ENCODE measurements around the gene SPIRE2. TPM values are rescaled to one million over a fixed set of nuclear protein-coding genes. Genes with fewer than 3 reads are reported as not detected.
A peak's percentile ranks its signal among the peaks of the same experiment; 100 is the strongest.
"Not testable (repeated sequence)": the region's sequence is repeated elsewhere in the genome, so short reads cannot be mapped to it uniquely, and the experiment has no call there.

SPIRE2 gene
- total RNA-seq = 10 to 100 TPM in 6 of 8 experiments, 1 to 10 TPM in 2; 3.7 to 21.5 (median 14.0) TPM

GRCh38 chr16:89828199-89828869 lies at the start of gene SPIRE2:
Gene SPIRE2, plus strand, starts transcription at chr16:89828475. Its CDS starts 76 bp downstream, at chr16:89828551.
- in situ Hi-C loops (cut with MboI; ENCODE audit: low pct_unique_long_range_greater_than_20kb in 2 of 9, low sequenced_read_pairs in 9 of 9, unreplicated experiment in 9 of 9) = no loop called here
- no CpG with 5 or more reads among the region's 98 CpGs for WGBS, 10 experiments
- Histone ChIP-seq H3K27ac (peak within 1 kb of the TSS; percentile 91 to 97), H3K4me1 (replicated peaks in 1 of 2) (peaks cover 16 to 19% of the 10 kb centered on the region in 2 donors), H3K4me3 (peak within 1 kb of the TSS; percentile 46 to 82 (median 53))
- peak; percentile 67 to 85 (median 76) for ATAC-seq (replicated peaks in 6 of 8)

- in situ Hi-C loops (cut with MboI; ENCODE audit: low pct_unique_long_range_greater_than_20kb in 2 of 9, low sequenced_read_pairs in 9 of 9, unreplicated experiment in 9 of 9) = no loop called here
- Histone ChIP-seq H3K27ac (no peak overlapping the region), H3K4me3 (no peak overlapping the region), H3K4me1 (replicated peaks in 1 of 2) (no peaks in the 10 kb centered on the region)
- WGBS, 10 experiments = 89 to 100% (median 93%) methylated on average over 3 to 9 of the region's 13 CpGs; no CpG with 5 or more reads in 3 of the 10 experiments
- no peak for ATAC-seq (replicated peaks in 6 of 8)
Measured at GRCh38 chr16:89779231-89779908, 48.9 kb upstream of the SPIRE2 start.

- in situ Hi-C loops (cut with MboI; ENCODE audit: low pct_unique_long_range_greater_than_20kb in 2 of 9, low sequenced_read_pairs in 9 of 9, unreplicated experiment in 9 of 9) = no loop called here
- no peak overlapping the region for H3K27ac ChIP-seq
- ATAC-seq (replicated peaks in 6 of 8) = no peak
- no peaks in the 10 kb centered on the region for H3K4me1 ChIP-seq (replicated peaks in 1 of 2)
- WGBS, 10 experiments = 77 to 100% (median 100%) methylated on average over 1 to 3 of the region's 6 CpGs; no CpG with 5 or more reads in 5 of the 10 experiments
- no peak overlapping the region for H3K4me3 ChIP-seq
Measured at GRCh38 chr16:89779909-89780305, 48.4 kb upstream of the SPIRE2 start.

- ATAC-seq (replicated peaks in 6 of 8) = no peak
- WGBS, 10 experiments = 83 to 100% (median 100%) methylated on average over 1 to 3 of the region's 6 CpGs; no CpG with 5 or more reads in 2 of the 10 experiments
Measured at GRCh38 chr16:89782489-89782888, 45.8 kb upstream of the SPIRE2 start.

GRCh38 chr16:89783952-89784351 lies 44.3 kb upstream of the SPIRE2 start:
- H3K27ac ChIP-seq; H3K4me3 ChIP-seq; H3K4me1 ChIP-seq (replicated peaks in 1 of 2); ATAC-seq (replicated peaks in 6 of 8); in situ Hi-C loops (cut with MboI; ENCODE audit: low pct_unique_long_range_greater_than_20kb in 2 of 9, low sequenced_read_pairs in 9 of 9, unreplicated experiment in 9 of 9): not testable (repeated sequence)
- 80 to 100% (median 95%) methylated on average over 1 to 5 of the region's 6 CpGs; no CpG with 5 or more reads in 1 of the 10 experiments for WGBS, 10 experiments

More at GRCh38 chr16:89782489-89782888, 45.8 kb upstream of the SPIRE2 start:
- Histone ChIP-seq H3K4me1 (replicated peaks in 1 of 2) (peaks cover 4 to 6% of the 10 kb centered on the region in 2 donors), H3K27ac (no peak overlapping the region), H3K4me3 (no peak overlapping the region)
- in situ Hi-C loops (cut with MboI; ENCODE audit: low pct_unique_long_range_greater_than_20kb in 2 of 9, low sequenced_read_pairs in 9 of 9, unreplicated experiment in 9 of 9) = no loop called here

- WGBS, 10 experiments = 60 to 100% (median 92%) methylated on average over 1 to 7 of the region's 7 CpGs
- in situ Hi-C loops (cut with MboI; ENCODE audit: low pct_unique_long_range_greater_than_20kb in 2 of 9, low sequenced_read_pairs in 9 of 9, unreplicated experiment in 9 of 9) = no loop called here
- no peak overlapping the region for H3K4me3 ChIP-seq
Measured at GRCh38 chr16:89784406-89784805, 43.9 kb upstream of the SPIRE2 start.

GRCh38 chr16:89785523-89786155 lies 42.6 kb upstream of the SPIRE2 start:
- WGBS, 10 experiments = 80 to 100% (median 98%) methylated on average over 1 to 8 of the region's 11 CpGs; no CpG with 5 or more reads in 1 of the 10 experiments
- peaks cover 4 to 6% of the 10 kb centered on the region in 2 donors for H3K4me1 ChIP-seq (replicated peaks in 1 of 2)
- no peak overlapping the region for H3K4me3 ChIP-seq
- in situ Hi-C loops (cut with MboI; ENCODE audit: low pct_unique_long_range_greater_than_20kb in 2 of 9, low sequenced_read_pairs in 9 of 9, unreplicated experiment in 9 of 9) = no loop called here
- no peak overlapping the region for H3K27ac ChIP-seq
- no peak for ATAC-seq (replicated peaks in 6 of 8)

More at GRCh38 chr16:89784406-89784805, 43.9 kb upstream of the SPIRE2 start:
- no peak overlapping the region for H3K27ac ChIP-seq
- ATAC-seq (replicated peaks in 6 of 8) = no peak
- peaks cover 4 to 6% of the 10 kb centered on the region in 2 donors for H3K4me1 ChIP-seq (replicated peaks in 1 of 2)

GRCh38 chr16:89786474-89787364 lies 41.6 kb upstream of the SPIRE2 start:
- 60 to 100% (median 92%) methylated on average over 1 to 10 of the region's 21 CpGs for WGBS, 10 experiments
- peak in 5 of 8 experiments; percentile 88 to 94 (median 91) for ATAC-seq (replicated peaks in 6 of 8)
- peak overlapping the region; percentile 55 to 76 for H3K27ac ChIP-seq
- H3K4me3 ChIP-seq = no peak overlapping the region
- in situ Hi-C loops (cut with MboI; ENCODE audit: low pct_unique_long_range_greater_than_20kb in 2 of 9, low sequenced_read_pairs in 9 of 9, unreplicated experiment in 9 of 9) = no loop called here
- H3K4me1 ChIP-seq (replicated peaks in 1 of 2) = peaks cover 5 to 6% of the 10 kb centered on the region in 2 donors

GRCh38 chr16:89787365-89787805 lies 40.9 kb upstream of the SPIRE2 start:
- H3K4me3 ChIP-seq = no peak overlapping the region
- in situ Hi-C loops (cut with MboI; ENCODE audit: low pct_unique_long_range_greater_than_20kb in 2 of 9, low sequenced_read_pairs in 9 of 9, unreplicated experiment in 9 of 9) = no loop called here
- WGBS, 10 experiments = 70 to 100% (median 92%) methylated on average over 2 to 6 of the region's 9 CpGs; no CpG with 5 or more reads in 5 of the 10 experiments
- H3K4me1 ChIP-seq (replicated peaks in 1 of 2) = peaks cover 10 to 12% of the 10 kb centered on the region in 2 donors
- ATAC-seq (replicated peaks in 6 of 8) = no peak
- peak overlapping the region in 1 of 2 donors; percentile 76 for H3K27ac ChIP-seq

- H3K4me1 ChIP-seq (replicated peaks in 1 of 2) = peaks cover 11 to 22% of the 10 kb centered on the region in 2 donors
- H3K4me3 ChIP-seq = no peak overlapping the region
- 71 to 100% (median 85%) methylated on average over 1 to 5 of the region's 16 CpGs; no CpG with 5 or more reads in 6 of the 10 experiments for WGBS, 10 experiments
- ATAC-seq (replicated peaks in 6 of 8) = peak in 1 of 8 experiments; percentile 7
- H3K27ac ChIP-seq = no peak overlapping the region
- in situ Hi-C loops (cut with MboI; ENCODE audit: low pct_unique_long_range_greater_than_20kb in 2 of 9, low sequenced_read_pairs in 9 of 9, unreplicated experiment in 9 of 9) = no loop called here
Measured at GRCh38 chr16:89791278-89791995, 36.8 kb upstream of the SPIRE2 start.

- peaks cover 5 to 18% of the 10 kb centered on the region in 2 donors for H3K4me1 ChIP-seq (replicated peaks in 1 of 2)
- peak overlapping the region; percentile 55 to 63 for H3K27ac ChIP-seq
- peak in 5 of 8 experiments; percentile 35 to 74 (median 60) for ATAC-seq (replicated peaks in 6 of 8)
- 13% methylated on average over 5 of the region's 12 CpGs; no CpG with 5 or more reads in 9 of the 10 experiments for WGBS, 10 experiments
- H3K4me3 ChIP-seq = peak overlapping the region in 1 of 5 donors; percentile 7
- in situ Hi-C loops (cut with MboI; ENCODE audit: low pct_unique_long_range_greater_than_20kb in 2 of 9, low sequenced_read_pairs in 9 of 9, unreplicated experiment in 9 of 9) = not testable (repeated sequence)
Measured at GRCh38 chr16:89793092-89793491, 35.2 kb upstream of the SPIRE2 start.
